ENCODE results near the gene NCOA3.

- TF ChIP-seq CTCF (IDR thresholded peaks at IDR 0.05) (no peak), POLR2A (IDR thresholded peaks at IDR 0.05) (no peak)
These were observed 133.6 kb downstream of the NCOA3 start for GRCh38 chr20:47635256-47635655.
